ENCODE results near the gene PALM.

- TF ChIP-seq POLR2A (IDR thresholded peaks at IDR 0.05; ENCODE audit: low read depth, low read length) (no peak), POLR2AphosphoS5 (IDR thresholded peaks at IDR 0.05; ENCODE audit: low read depth, low read length) (no peak)
Observed at GRCh38 chr19:789701-790060, 80.9 kb downstream of the PALM start.

Data from GM12892 (cell line).